ENCODE data around the gene DDX25. TPM values are rescaled to one million over a fixed set of nuclear protein-coding genes. Genes with fewer than 3 reads are reported as not detected.

Gene DDX25
- total and polyA plus RNA-seq, 2 of the 13 experiments (the other 11 are each of a cell fraction or from before 2014, with no cell fraction given) = 0.17 to 0.29 TPM

GRCh38 chr11:125922156-125922555 lies 17.8 kb downstream of the DDX25 start:
- no peak for ATAC-seq
- POLR2A ChIA-PET = no interaction called here

GRCh38 chr11:125923012-125923579 lies 18.8 kb downstream of the DDX25 start:
- Histone ChIP-seq H4K20me1 (ENCODE audit: insufficient read depth, low read length) (no peaks in the 10 kb centered on the region), H3K4me1 (ENCODE audit: insufficient read depth, low read length) (peaks cover 67% of the 10 kb centered on the region), H3K4me3 (replicated peaks in 1 of 3; ENCODE audit: insufficient read depth in 1 of 3, low read depth in 2 of 3, low read length in 3 of 3) (no peak overlapping the region), H3K36me3 (replicated peaks in 1 of 2; ENCODE audit: control insufficient read depth in 1 of 2, insufficient read depth in 2 of 2, low read length in 2 of 2) (no peaks in the 10 kb centered on the region), H3K9me3 (ENCODE audit: low read length) (no peaks in the 10 kb centered on the region), H3K4me2 (ENCODE audit: low read depth, low read length) (no peak overlapping the region), H3K27ac (ENCODE audit: extremely low read length, insufficient read depth, low read length) (no peak overlapping the region), H3K27me3 (ENCODE audit: control insufficient read depth in 1 of 2, insufficient read depth in 2 of 2, low read length in 2 of 2) (no peaks in the 10 kb centered on the region), H2AFZ (ENCODE audit: low read length) (no peak overlapping the region), H3K9ac (ENCODE audit: insufficient read depth, low read depth, low read length) (no peak overlapping the region), H3K79me2 (ENCODE audit: insufficient read depth, low read length) (no peaks in the 10 kb centered on the region)
- no TSS peak for BruUV-seq (replicated peaks)
- DNase-seq (ENCODE audit: low spot score) = peak; percentile 77
- intact Hi-C loops (cut with micrococcal nuclease; ENCODE audit: unreplicated experiment) (loop anchor here (1.0 kb wide), 2 partner anchors 138 to 271 kb away; no protein-coding TSS in a partner anchor), in situ Hi-C loops (cut with HindIII; ENCODE audit: extremely low pct_ligation_motif_present, low pct_unique_long_range_greater_than_20kb) (loop anchor here (5.0 kb wide), 1 partner anchor 264 kb away; no protein-coding TSS in a partner anchor)
- ChIA-PET POLR2A (interaction anchor here (1.0 kb wide), 1 partner anchor 264 kb away, joined by 3 read pairs; no protein-coding TSS in a partner anchor), CTCF (ENCODE audit: low intra/inter-chr PET ratio, low total read pairs) (interaction anchor here (0.7 to 2.2 kb wide), 4 partner anchors 139 to 387 kb away, joined by 3 to 24 read pairs (median 8); partner anchors contain the start of gene CDON)
- 6% methylated on average over 8 of the region's 8 CpGs for WGBS (ENCODE audit: low lambda C conversion rate)
- FAIRE-seq = no peak
- ATAC-seq = peak; percentile 57
- 0 out of 2 replicates have a peak, but pooled peaks have one; percentile 23 for TF ChIP-seq PHF21A (CRISPR knock-in tag; IDR thresholded peaks at IDR 0.05)
- 0 out of 2 replicates have a peak, but pooled peaks have one; percentile 31 for TF ChIP-seq ZNF792 (CRISPR knock-in tag; IDR thresholded peaks at IDR 0.05)
- TF ChIP-seq ELF3 (CRISPR knock-in tag; IDR thresholded peaks at IDR 0.05) = peak; percentile 33; the same call in 1 of the 2 replicates
- no peak for TF ChIP-seq ZNF30 (CRISPR knock-in tag; IDR thresholded peaks at IDR 0.05)
- peak; percentile 27; the same call in 1 of the 2 replicates for TF ChIP-seq THAP11 (CRISPR knock-in tag; IDR thresholded peaks at IDR 0.05)
- TF ChIP-seq NCOA5 (CRISPR knock-in tag; IDR thresholded peaks at IDR 0.05) = no peak
- TF ChIP-seq PHF20 (CRISPR knock-in tag; IDR thresholded peaks at IDR 0.05) = no peak
- TF ChIP-seq ZSCAN22 (CRISPR knock-in tag; IDR thresholded peaks at IDR 0.05) = no peak
- TF ChIP-seq SIN3A (IDR thresholded peaks at IDR 0.05; ENCODE audit: borderline replicate concordance, low read depth, low read length) = no peak
- TF ChIP-seq MTA1 (CRISPR knock-in tag; IDR thresholded peaks at IDR 0.05; ENCODE audit: borderline replicate concordance) = no peak
- no peak for TF ChIP-seq ZNF776 (CRISPR knock-in tag; IDR thresholded peaks at IDR 0.05)
- peak; percentile 29; the same call in 1 of the 2 replicates for TF ChIP-seq KDM4B (CRISPR knock-in tag; IDR thresholded peaks at IDR 0.05)

More at GRCh38 chr11:125922156-125922555, 17.8 kb downstream of the DDX25 start:
- Histone ChIP-seq H3K79me2 (ENCODE audit: insufficient read depth, low read length) (no peaks in the 10 kb centered on the region), H3K4me3 (replicated peaks in 1 of 3; ENCODE audit: insufficient read depth in 1 of 3, low read depth in 2 of 3, low read length in 3 of 3) (no peak overlapping the region), H2AFZ (ENCODE audit: low read length) (no peak overlapping the region), H3K9ac (ENCODE audit: insufficient read depth, low read depth, low read length) (no peak overlapping the region), H3K4me2 (ENCODE audit: low read depth, low read length) (peak overlapping the region; percentile 39), H3K4me1 (ENCODE audit: insufficient read depth, low read length) (peaks cover 71% of the 10 kb centered on the region), H3K36me3 (replicated peaks in 1 of 2; ENCODE audit: control insufficient read depth in 1 of 2, insufficient read depth in 2 of 2, low read length in 2 of 2) (no peaks in the 10 kb centered on the region), H3K27ac (ENCODE audit: extremely low read length, insufficient read depth, low read length) (no peak overlapping the region), H4K20me1 (ENCODE audit: insufficient read depth, low read length) (no peaks in the 10 kb centered on the region), H3K9me3 (ENCODE audit: low read length) (no peaks in the 10 kb centered on the region), H3K27me3 (ENCODE audit: control insufficient read depth in 1 of 2, insufficient read depth in 2 of 2, low read length in 2 of 2) (peaks cover 0 to 1% of the 10 kb centered on the region in 2 experiments; a peak in 1 of 5 replicates)
- FAIRE-seq (no peak), DNase-seq (ENCODE audit: low spot score) (no peak)
- 56% methylated on average over 3 of the region's 3 CpGs for WGBS (ENCODE audit: low lambda C conversion rate)
- no TSS peak for BruUV-seq (replicated peaks)
- CTCF ChIA-PET (ENCODE audit: low intra/inter-chr PET ratio, low total read pairs) = interaction anchor here (1.7 to 2.2 kb wide), 2 partner anchors 139 to 272 kb away, joined by 14 to 24 read pairs; partner anchors contain the start of gene CDON
- TF ChIP-seq CHCHD3 (CRISPR knock-in tag; IDR thresholded peaks at IDR 0.05) = no peak
- TF ChIP-seq, protein P1, sequence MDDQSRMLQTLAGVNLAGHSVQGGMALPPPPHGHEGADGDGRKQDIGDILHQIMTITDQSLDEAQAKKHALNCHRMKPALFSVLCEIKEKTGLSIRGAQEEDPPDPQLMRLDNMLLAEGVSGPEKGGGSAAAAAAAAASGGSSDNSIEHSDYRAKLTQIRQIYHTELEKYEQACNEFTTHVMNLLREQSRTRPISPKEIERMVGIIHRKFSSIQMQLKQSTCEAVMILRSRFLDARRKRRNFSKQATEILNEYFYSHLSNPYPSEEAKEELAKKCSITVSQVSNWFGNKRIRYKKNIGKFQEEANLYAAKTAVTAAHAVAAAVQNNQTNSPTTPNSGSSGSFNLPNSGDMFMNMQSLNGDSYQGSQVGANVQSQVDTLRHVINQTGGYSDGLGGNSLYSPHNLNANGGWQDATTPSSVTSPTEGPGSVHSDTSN (CRISPR knock-in tag; IDR thresholded peaks at IDR 0.05; ENCODE audit: borderline replicate concordance) = no peak
- TF ChIP-seq ZNF329 (CRISPR knock-in tag; IDR thresholded peaks at IDR 0.05; ENCODE audit: low read depth) = no peak
- no peak for TF ChIP-seq MTA1 (CRISPR knock-in tag; IDR thresholded peaks at IDR 0.05; ENCODE audit: borderline replicate concordance)
- TF ChIP-seq HDAC2 (CRISPR knock-in tag; IDR thresholded peaks at IDR 0.05) = no peak
- TF ChIP-seq FIP1L1 (IDR thresholded peaks at IDR 0.05; ENCODE audit: borderline replicate concordance, insufficient read depth, low read depth, low read length) = no peak
- intact Hi-C loops (cut with micrococcal nuclease; ENCODE audit: unreplicated experiment) = no loop called here
- in situ Hi-C loops (cut with HindIII; ENCODE audit: extremely low pct_ligation_motif_present, low pct_unique_long_range_greater_than_20kb) = loop anchor here (5.0 kb wide), 1 partner anchor 265 kb away; no protein-coding TSS in a partner anchor
